HepG2 (cell line): ENCODE data around the gene SLC35F6. TPM values are rescaled to one million over a fixed set of nuclear protein-coding genes. Genes with fewer than 3 reads are reported as not detected.

Experiments
- CENPX ChIP-seq: sonication (generic); formaldehyde crosslinking; IDR thresholded peaks from 2 replicates; pipeline ENCODE4 v1.9.0; 2021; ENCODE audit warnings: mild to moderate bottlenecking, missing genetic modification reagents, moderate library complexity
- FOXA3 ChIP-seq: IDR thresholded peaks from 2 replicates; pipeline ENCODE4 v1.6.1; 2016; ENCODE audit warnings: missing genetic modification reagents, missing compliant biosample characterization
- GZF1 ChIP-seq: sonication (generic); formaldehyde crosslinking; IDR thresholded peaks from 2 replicates; pipeline ENCODE4 v1.5.1; 2020; ENCODE audit warnings: mild to moderate bottlenecking, missing genetic modification reagents
- HNF4G ChIP-seq, 2 experiments: sonication (generic) in 1 of 2; formaldehyde crosslinking in 1 of 2; IDR thresholded peaks; 2 replicates each; pipeline versions ENCODE4 v1.4.0 to v1.6.1; 2011 to 2020; ENCODE audit warnings: borderline replicate concordance in 2 of 2, low read depth in 2 of 2, mild to moderate bottlenecking in 2 of 2, low read length in 1 of 2, missing genetic modification reagents in 1 of 2, moderate library complexity in 1 of 2
- HOXA3 ChIP-seq: sonication (generic); formaldehyde crosslinking; IDR thresholded peaks from 2 replicates; pipeline ENCODE4 v1.5.0; 2020; ENCODE audit warnings: missing genetic modification reagents
- MBD4 ChIP-seq: IDR thresholded peaks from 2 replicates; pipeline ENCODE4 v1.6.1; 2012; ENCODE audit warnings: low read length, inconsistent platforms, borderline replicate concordance
- NR2F2 ChIP-seq: IDR thresholded peaks from 2 replicates; pipeline ENCODE4 v1.6.1; 2012; ENCODE audit warnings: low read depth, inconsistent platforms, borderline replicate concordance
- PITX1 ChIP-seq: sonication (generic); formaldehyde crosslinking; IDR thresholded peaks from 2 replicates; pipeline ENCODE4 v1.5.1; 2020; ENCODE audit warnings: mild to moderate bottlenecking, missing genetic modification reagents
- SKI ChIP-seq: fragments of 450-650 bp; IDR thresholded peaks from one replicate; pipeline ENCODE4 v1.6.1; 2018; ENCODE audit warnings: mild to moderate bottlenecking; ENCODE audit not compliant: partially characterized antibody
- SOX6 ChIP-seq, 2 experiments: fragments of 450-650 bp in 1 of 2; sonication (generic) in 1 of 2; formaldehyde crosslinking in 1 of 2; IDR thresholded peaks; 2 replicates each; pipeline versions ENCODE4 v1.4.0 to v1.6.1; 2017 to 2020; ENCODE audit warnings: antibody characterized with exemption in 1 of 2, mild to moderate bottlenecking in 1 of 2, missing genetic modification reagents in 1 of 2
- TCF7 ChIP-seq: sonication (generic); IDR thresholded peaks from 2 replicates; pipeline ENCODE4 v1.6.1; 2016; ENCODE audit warnings: antibody characterized with exemption, low read depth
- YEATS2 ChIP-seq: sonication (generic); formaldehyde crosslinking; IDR thresholded peaks from 2 replicates; pipeline ENCODE4 v1.4.0; 2020; ENCODE audit warnings: missing genetic modification reagents, borderline replicate concordance
- ZFP36L1 ChIP-seq: sonication (generic); formaldehyde crosslinking; IDR thresholded peaks from 2 replicates; pipeline ENCODE4 v1.8.0; 2022; ENCODE audit warnings: mild to moderate bottlenecking, missing genetic modification reagents, moderate library complexity
- ZNF256 ChIP-seq: sonication (generic); formaldehyde crosslinking; conservative IDR thresholded peaks from 2 replicates; pipeline ENCODE4 v1.4.0; 2020; ENCODE audit warnings: missing genetic modification reagents
- ZNF292 ChIP-seq: sonication (generic); formaldehyde crosslinking; IDR thresholded peaks from 2 replicates; pipeline ENCODE4 v1.8.1; 2022; ENCODE audit warnings: mild to moderate bottlenecking, low read depth, missing genetic modification reagents, borderline replicate concordance
- ZNF317 ChIP-seq: sonication (generic); formaldehyde crosslinking; IDR thresholded peaks from 2 replicates; pipeline ENCODE4 v1.5.0; 2020; ENCODE audit warnings: mild to moderate bottlenecking, missing genetic modification reagents
- ZNF720 ChIP-seq: sonication (generic); formaldehyde crosslinking; IDR thresholded peaks from 2 replicates; pipeline ENCODE4 v1.4.0; 2020; ENCODE audit warnings: missing genetic modification reagents
- ZNF777 ChIP-seq: sonication (generic); formaldehyde crosslinking; IDR thresholded peaks from 2 replicates; pipeline ENCODE4 v1.4.0; 2020; ENCODE audit warnings: missing genetic modification reagents
- ZNF784 ChIP-seq: sonication (generic); formaldehyde crosslinking; IDR thresholded peaks from 2 replicates; pipeline ENCODE4 v1.5.1; 2020; ENCODE audit warnings: missing genetic modification reagents, mild to moderate bottlenecking, borderline replicate concordance
- polyA plus RNA-seq, 8 experiments: library from polyadenylated mRNA; depleted of rRNA in 3 of 8; stranded (reverse) in 7 of 8; unstranded in 1 of 8; fragments of >200 nt; fragmentation: Illumina TruSeq in 4 of 8; extraction: Trizol in 4 of 8; gene quantifications; 2 replicates each; pipeline versions ENCODE4 v1.2.1 to v1.2.3, GENCODE V29; 2011 to 2016; ENCODE audit warnings: low read depth in 4 of 8, missing spikeins in 1 of 8, mixed read lengths in 1 of 8; ENCODE audit not compliant: insufficient read depth in 1 of 8
- total RNA-seq, 5 experiments: library from RNA; depleted of rRNA; stranded (reverse); fragments of >200 nt; fragmentation: Illumina TruSeq; extraction: Trizol; gene quantifications; 2 replicates each; pipeline ENCODE4 v1.2.3, GENCODE V29; 2016; ENCODE audit warnings: low read depth in 1 of 5
- TF ChIP-seq, protein P1 (sequence below): fragments of 450-650 bp; IDR thresholded peaks from 2 replicates; pipeline ENCODE4 v1.6.1; 2016
- TF ChIP-seq, protein P2 (sequence below): sonication (generic); formaldehyde crosslinking; IDR thresholded peaks from 2 replicates; pipeline ENCODE4 v1.4.0; 2020; ENCODE audit warnings: missing genetic modification reagents, borderline replicate concordance
- TF ChIP-seq, protein P3 (sequence below): sonication (generic); formaldehyde crosslinking; IDR thresholded peaks from 2 replicates; pipeline ENCODE4 v1.4.0; 2020; ENCODE audit warnings: missing genetic modification reagents

Gene SLC35F6
- total and polyA plus RNA-seq, 2 of the 13 experiments (the other 11 are each of a cell fraction or from before 2014, with no cell fraction given) = 15.2 to 21.2 TPM

DNA sequence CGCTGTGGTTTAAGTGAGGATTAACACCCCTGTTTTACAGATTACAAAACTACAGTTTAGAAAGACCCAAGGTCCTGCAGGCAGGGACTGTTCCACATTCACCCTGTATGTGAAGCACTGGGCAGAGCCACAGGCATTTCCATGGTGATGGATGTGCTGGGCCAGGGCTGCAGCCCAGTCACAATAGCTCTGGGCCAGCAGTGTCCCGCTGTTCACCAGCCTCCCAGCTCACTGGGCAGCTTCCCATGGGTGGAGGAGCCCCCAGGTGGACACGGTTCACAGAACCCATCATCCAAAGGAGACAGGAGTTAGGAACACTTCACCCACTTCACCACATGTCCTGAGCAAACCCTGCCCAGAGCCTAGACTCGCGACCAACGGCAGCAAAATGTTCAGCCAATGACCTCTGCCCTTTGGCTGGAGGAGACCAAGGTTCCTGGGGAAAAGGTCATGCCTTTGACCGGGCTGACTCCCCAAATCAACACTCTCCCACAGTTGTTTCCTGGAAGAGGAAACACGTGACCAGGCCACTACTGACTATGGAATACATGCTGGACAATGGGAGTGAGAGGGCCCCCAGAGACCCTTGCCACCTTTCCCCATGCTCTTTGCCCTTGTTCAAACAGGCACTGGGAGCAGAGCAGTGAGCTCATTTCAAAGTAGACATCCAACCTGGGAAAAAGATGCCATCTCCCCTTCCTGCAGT lies 28.0 kb upstream of the SLC35F6 start (continued):
- TF ChIP-seq, protein P1, sequence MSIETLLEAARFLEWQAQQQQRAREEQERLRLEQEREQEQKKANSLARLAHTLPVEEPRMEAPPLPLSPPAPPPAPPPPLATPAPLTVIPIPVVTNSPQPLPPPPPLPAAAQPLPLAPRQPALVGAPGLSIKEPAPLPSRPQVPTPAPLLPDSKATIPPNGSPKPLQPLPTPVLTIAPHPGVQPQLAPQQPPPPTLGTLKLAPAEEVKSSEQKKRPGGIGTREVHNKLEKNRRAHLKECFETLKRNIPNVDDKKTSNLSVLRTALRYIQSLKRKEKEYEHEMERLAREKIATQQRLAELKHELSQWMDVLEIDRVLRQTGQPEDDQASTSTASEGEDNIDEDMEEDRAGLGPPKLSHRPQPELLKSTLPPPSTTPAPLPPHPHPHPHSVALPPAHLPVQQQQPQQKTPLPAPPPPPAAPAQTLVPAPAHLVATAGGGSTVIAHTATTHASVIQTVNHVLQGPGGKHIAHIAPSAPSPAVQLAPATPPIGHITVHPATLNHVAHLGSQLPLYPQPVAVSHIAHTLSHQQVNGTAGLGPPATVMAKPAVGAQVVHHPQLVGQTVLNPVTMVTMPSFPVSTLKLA = peak; percentile 71
- TF ChIP-seq MBD4 = no peak
- no peak for TF ChIP-seq ZNF256 (CRISPR knock-in tag)
- TF ChIP-seq YEATS2 = no peak
- no peak for TF ChIP-seq ZNF784 (CRISPR knock-in tag)
- TF ChIP-seq ZNF292 (CRISPR knock-in tag) = peak; percentile 19; the same call in 1 of the 2 replicates
- no peak for TF ChIP-seq ZNF777 (CRISPR knock-in tag)
- TF ChIP-seq ZNF720 (CRISPR knock-in tag) = no peak
- TF ChIP-seq, protein P2, sequence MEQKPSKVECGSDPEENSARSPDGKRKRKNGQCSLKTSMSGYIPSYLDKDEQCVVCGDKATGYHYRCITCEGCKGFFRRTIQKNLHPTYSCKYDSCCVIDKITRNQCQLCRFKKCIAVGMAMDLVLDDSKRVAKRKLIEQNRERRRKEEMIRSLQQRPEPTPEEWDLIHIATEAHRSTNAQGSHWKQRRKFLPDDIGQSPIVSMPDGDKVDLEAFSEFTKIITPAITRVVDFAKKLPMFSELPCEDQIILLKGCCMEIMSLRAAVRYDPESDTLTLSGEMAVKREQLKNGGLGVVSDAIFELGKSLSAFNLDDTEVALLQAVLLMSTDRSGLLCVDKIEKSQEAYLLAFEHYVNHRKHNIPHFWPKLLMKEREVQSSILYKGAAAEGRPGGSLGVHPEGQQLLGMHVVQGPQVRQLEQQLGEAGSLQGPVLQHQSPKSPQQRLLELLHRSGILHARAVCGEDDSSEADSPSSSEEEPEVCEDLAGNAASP (CRISPR knock-in tag) = peak; percentile 59; the same call in 1 of the 2 replicates
- TF ChIP-seq CENPX (CRISPR knock-in tag) = no peak
- peak; percentile 71 for TF ChIP-seq FOXA3
- 0 out of 2 replicates have a peak, but pooled peaks have one; percentile 14 for TF ChIP-seq PITX1 (CRISPR knock-in tag)
- peak; percentile 96 for TF ChIP-seq ZNF317
- peak; percentile 48 for TF ChIP-seq HNF4G (IDR thresholded peaks at IDR 0.05; ENCODE audit: borderline replicate concordance, low read depth, low read length)
- TF ChIP-seq HNF4G (CRISPR knock-in tag; IDR thresholded peaks at IDR 0.05; ENCODE audit: borderline replicate concordance, low read depth) = peak; percentile 92; the same call in 1 of the 2 replicates
- TF ChIP-seq, protein P3, sequence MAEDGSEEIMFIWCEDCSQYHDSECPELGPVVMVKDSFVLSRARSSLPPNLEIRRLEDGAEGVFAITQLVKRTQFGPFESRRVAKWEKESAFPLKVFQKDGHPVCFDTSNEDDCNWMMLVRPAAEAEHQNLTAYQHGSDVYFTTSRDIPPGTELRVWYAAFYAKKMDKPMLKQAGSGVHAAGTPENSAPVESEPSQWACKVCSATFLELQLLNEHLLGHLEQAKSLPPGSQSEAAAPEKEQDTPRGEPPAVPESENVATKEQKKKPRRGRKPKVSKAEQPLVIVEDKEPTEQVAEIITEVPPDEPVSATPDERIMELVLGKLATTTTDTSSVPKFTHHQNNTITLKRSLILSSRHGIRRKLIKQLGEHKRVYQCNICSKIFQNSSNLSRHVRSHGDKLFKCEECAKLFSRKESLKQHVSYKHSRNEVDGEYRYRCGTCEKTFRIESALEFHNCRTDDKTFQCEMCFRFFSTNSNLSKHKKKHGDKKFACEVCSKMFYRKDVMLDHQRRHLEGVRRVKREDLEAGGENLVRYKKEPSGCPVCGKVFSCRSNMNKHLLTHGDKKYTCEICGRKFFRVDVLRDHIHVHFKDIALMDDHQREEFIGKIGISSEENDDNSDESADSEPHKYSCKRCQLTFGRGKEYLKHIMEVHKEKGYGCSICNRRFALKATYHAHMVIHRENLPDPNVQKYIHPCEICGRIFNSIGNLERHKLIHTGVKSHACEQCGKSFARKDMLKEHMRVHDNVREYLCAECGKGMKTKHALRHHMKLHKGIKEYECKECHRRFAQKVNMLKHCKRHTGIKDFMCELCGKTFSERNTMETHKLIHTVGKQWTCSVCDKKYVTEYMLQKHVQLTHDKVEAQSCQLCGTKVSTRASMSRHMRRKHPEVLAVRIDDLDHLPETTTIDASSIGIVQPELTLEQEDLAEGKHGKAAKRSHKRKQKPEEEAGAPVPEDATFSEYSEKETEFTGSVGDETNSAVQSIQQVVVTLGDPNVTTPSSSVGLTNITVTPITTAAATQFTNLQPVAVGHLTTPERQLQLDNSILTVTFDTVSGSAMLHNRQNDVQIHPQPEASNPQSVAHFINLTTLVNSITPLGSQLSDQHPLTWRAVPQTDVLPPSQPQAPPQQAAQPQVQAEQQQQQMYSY = no peak
- TF ChIP-seq NR2F2 = peak; percentile 96
- TF ChIP-seq GZF1 (CRISPR knock-in tag) = no peak
- 0 out of 2 replicates have a peak, but pooled peaks have one; percentile 35 for TF ChIP-seq TCF7
- TF ChIP-seq SOX6 (IDR thresholded peaks at IDR 0.05) = no peak
- peak; percentile 97 for TF ChIP-seq SOX6 (CRISPR knock-in tag; IDR thresholded peaks at IDR 0.05)
- TF ChIP-seq ZFP36L1 = peak; percentile 76; the same call in 1 of the 2 replicates
- TF ChIP-seq HOXA3 (CRISPR knock-in tag) = 0 out of 2 replicates have a peak, but pooled peaks have one; percentile 16
- TF ChIP-seq SKI = peak; percentile 94
